Suprapubic skin (tissue), 4 donors: ENCODE results near the gene LECT2.

ENCODE experiments used
- EP300 ChIP-seq: sonication (generic); formaldehyde crosslinking; IDR thresholded peaks from one replicate; pipeline ENCODE4 v1.6.1; 2017; ENCODE audit warnings: antibody characterized with exemption
- POLR2A ChIP-seq, 2 donors: fragments of 450-650 bp; IDR thresholded peaks; one replicate each; pipeline ENCODE4 v1.6.1; 2017; ENCODE audit warnings: antibody characterized with exemption in 2 of 2, mild to moderate bottlenecking in 2 of 2, moderate library complexity in 2 of 2
- POLR2AphosphoS5 ChIP-seq, 3 donors: sonication (generic); formaldehyde crosslinking; IDR thresholded peaks; one replicate each; pipeline ENCODE4 v1.6.1; 2017; ENCODE audit warnings: antibody characterized with exemption in 3 of 3
- TF ChIP-seq, protein P1 (sequence below), 2 donors: fragments of 200-600 bp in 1 of 2; fragments of 450-650 bp in 1 of 2; sonication (generic) in 1 of 2; IDR thresholded peaks; one replicate each; pipeline ENCODE4 v1.5.1; 2016 to 2019; ENCODE audit warnings: antibody characterized with exemption in 2 of 2, mild to moderate bottlenecking in 1 of 2, moderate library complexity in 1 of 2

DNA sequence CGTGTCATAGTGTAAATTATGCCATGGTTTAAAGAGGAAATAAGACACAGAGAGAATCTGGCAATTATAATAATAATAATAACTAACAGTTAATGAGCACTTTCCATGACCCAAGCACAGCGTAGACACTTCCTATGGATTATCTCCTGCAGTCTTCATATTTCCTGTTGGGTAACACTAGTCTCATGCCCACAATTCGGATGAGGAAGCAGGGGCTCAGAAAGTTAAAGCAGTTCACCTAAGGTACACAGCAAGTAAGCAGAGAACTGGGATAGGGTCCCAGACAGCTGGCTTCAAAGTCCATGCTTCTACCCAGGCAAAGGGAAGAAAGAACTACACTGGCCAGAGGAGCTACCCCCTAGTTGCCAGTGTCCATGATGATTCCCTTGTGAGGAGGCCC is 46.1 kb upstream of the LECT2 start:
- TF ChIP-seq, protein P1, sequence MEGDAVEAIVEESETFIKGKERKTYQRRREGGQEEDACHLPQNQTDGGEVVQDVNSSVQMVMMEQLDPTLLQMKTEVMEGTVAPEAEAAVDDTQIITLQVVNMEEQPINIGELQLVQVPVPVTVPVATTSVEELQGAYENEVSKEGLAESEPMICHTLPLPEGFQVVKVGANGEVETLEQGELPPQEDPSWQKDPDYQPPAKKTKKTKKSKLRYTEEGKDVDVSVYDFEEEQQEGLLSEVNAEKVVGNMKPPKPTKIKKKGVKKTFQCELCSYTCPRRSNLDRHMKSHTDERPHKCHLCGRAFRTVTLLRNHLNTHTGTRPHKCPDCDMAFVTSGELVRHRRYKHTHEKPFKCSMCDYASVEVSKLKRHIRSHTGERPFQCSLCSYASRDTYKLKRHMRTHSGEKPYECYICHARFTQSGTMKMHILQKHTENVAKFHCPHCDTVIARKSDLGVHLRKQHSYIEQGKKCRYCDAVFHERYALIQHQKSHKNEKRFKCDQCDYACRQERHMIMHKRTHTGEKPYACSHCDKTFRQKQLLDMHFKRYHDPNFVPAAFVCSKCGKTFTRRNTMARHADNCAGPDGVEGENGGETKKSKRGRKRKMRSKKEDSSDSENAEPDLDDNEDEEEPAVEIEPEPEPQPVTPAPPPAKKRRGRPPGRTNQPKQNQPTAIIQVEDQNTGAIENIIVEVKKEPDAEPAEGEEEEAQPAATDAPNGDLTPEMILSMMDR (IDR thresholded peaks at IDR 0.05), result no peak
- TF ChIP-seq POLR2A (IDR thresholded peaks at IDR 0.05), result no peak
- TF ChIP-seq POLR2AphosphoS5 (IDR thresholded peaks at IDR 0.05), result no peak
- no peak for TF ChIP-seq EP300
